Measurements from ENCODE around the gene CENPH. TPM values are rescaled to one million over a fixed set of nuclear protein-coding genes. Genes with fewer than 3 reads are reported as not detected.

CENPH gene
- polyA plus RNA-seq, 1 donor from 2014 or later: 9.7 TPM

DNA sequence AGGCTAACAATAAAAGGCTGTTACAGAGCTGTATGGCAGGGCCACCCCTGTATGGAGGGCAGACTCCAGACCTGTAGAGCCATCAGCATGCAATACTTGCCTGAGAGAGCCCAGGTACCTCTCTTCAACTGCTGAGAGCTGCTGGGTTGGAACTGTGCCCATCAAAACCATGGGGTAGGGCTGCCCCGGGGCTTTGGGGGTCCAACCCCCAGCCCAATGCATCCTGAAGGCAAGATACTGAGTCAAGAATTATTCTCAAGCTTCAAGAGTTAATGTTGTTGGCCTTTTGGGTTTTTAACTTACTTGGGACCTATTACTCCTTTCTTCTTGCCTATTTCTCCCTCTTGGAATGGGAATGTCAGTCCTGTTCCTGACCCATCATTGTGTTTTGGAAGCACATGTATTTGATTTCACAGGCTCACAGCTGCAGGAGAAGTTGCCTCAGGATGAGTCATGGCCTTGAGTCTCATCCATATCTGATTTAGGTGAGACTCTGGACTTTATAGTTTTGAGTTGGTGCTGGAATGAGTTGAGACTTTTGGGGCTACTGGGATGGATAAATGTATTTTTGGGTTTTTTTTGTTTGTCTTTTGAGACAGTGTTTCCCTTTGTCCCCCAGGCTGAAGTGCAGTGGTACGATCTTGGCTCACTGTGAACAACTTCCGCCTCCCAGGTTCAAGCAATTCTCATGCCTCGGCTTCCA, 24.3 kb downstream of the CENPH start:
- no peak overlapping the region for H3K4me3 ChIP-seq (ENCODE audit: low read length)
- H3K27ac ChIP-seq (ENCODE audit: low read length): no peak overlapping the region
- no peaks in the 10 kb centered on the region for H4K20me1 ChIP-seq (ENCODE audit: insufficient read depth)
- H3F3A ChIP-seq (ENCODE audit: insufficient read depth, low read length, poor library complexity, severe bottlenecking): no peaks in the 10 kb centered on the region
- peaks cover 6% of the 10 kb centered on the region for H3K79me2 ChIP-seq (replicated peaks; ENCODE audit: insufficient read depth, low read length)
- TF ChIP-seq EZH2 (IDR thresholded peaks at IDR 0.05; ENCODE audit: borderline replicate concordance, insufficient read depth, low read length, poor library complexity, severe bottlenecking): no peak
- TF ChIP-seq POLR2AphosphoS5 (IDR thresholded peaks at IDR 0.05): no peak
- TF ChIP-seq TAF1 (IDR thresholded peaks at IDR 0.05; ENCODE audit: low read depth): no peak
- no peak for TF ChIP-seq EP300 (conservative IDR thresholded peaks at IDR 0.05; ENCODE audit: poor library complexity, severe bottlenecking)
- no peak for TF ChIP-seq RAD21 (conservative IDR thresholded peaks at IDR 0.05)
- TF ChIP-seq MXI1 (conservative IDR thresholded peaks at IDR 0.05; ENCODE audit: poor library complexity, severe bottlenecking): no peak
- TF ChIP-seq, protein P1, sequence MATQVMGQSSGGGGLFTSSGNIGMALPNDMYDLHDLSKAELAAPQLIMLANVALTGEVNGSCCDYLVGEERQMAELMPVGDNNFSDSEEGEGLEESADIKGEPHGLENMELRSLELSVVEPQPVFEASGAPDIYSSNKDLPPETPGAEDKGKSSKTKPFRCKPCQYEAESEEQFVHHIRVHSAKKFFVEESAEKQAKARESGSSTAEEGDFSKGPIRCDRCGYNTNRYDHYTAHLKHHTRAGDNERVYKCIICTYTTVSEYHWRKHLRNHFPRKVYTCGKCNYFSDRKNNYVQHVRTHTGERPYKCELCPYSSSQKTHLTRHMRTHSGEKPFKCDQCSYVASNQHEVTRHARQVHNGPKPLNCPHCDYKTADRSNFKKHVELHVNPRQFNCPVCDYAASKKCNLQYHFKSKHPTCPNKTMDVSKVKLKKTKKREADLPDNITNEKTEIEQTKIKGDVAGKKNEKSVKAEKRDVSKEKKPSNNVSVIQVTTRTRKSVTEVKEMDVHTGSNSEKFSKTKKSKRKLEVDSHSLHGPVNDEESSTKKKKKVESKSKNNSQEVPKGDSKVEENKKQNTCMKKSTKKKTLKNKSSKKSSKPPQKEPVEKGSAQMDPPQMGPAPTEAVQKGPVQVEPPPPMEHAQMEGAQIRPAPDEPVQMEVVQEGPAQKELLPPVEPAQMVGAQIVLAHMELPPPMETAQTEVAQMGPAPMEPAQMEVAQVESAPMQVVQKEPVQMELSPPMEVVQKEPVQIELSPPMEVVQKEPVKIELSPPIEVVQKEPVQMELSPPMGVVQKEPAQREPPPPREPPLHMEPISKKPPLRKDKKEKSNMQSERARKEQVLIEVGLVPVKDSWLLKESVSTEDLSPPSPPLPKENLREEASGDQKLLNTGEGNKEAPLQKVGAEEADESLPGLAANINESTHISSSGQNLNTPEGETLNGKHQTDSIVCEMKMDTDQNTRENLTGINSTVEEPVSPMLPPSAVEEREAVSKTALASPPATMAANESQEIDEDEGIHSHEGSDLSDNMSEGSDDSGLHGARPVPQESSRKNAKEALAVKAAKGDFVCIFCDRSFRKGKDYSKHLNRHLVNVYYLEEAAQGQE (IDR thresholded peaks at IDR 0.05; ENCODE audit: borderline replicate concordance): no peak
- TF ChIP-seq, protein P2, sequence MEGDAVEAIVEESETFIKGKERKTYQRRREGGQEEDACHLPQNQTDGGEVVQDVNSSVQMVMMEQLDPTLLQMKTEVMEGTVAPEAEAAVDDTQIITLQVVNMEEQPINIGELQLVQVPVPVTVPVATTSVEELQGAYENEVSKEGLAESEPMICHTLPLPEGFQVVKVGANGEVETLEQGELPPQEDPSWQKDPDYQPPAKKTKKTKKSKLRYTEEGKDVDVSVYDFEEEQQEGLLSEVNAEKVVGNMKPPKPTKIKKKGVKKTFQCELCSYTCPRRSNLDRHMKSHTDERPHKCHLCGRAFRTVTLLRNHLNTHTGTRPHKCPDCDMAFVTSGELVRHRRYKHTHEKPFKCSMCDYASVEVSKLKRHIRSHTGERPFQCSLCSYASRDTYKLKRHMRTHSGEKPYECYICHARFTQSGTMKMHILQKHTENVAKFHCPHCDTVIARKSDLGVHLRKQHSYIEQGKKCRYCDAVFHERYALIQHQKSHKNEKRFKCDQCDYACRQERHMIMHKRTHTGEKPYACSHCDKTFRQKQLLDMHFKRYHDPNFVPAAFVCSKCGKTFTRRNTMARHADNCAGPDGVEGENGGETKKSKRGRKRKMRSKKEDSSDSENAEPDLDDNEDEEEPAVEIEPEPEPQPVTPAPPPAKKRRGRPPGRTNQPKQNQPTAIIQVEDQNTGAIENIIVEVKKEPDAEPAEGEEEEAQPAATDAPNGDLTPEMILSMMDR (IDR thresholded peaks at IDR 0.05; ENCODE audit: poor library complexity, severe bottlenecking): no peak
- no peak for TF ChIP-seq SMC3 (conservative IDR thresholded peaks at IDR 0.05; ENCODE audit: poor library complexity)
- no peak overlapping the region for H2AFZ ChIP-seq (ENCODE audit: low read depth, low read length)
- no peaks in the 10 kb centered on the region for H3K9me2 ChIP-seq (ENCODE audit: insufficient read depth, low read length)
- H3K36me3 ChIP-seq (ENCODE audit: insufficient read depth, low read length): no peaks in the 10 kb centered on the region
- H3K27me3 ChIP-seq (ENCODE audit: insufficient read depth, low read depth, low read length): no peaks in the 10 kb centered on the region
- no peak overlapping the region for H3K4me2 ChIP-seq (ENCODE audit: low read length)
- H3K9me3 ChIP-seq (ENCODE audit: low read length): no peaks in the 10 kb centered on the region
- no peak overlapping the region for H3K9ac ChIP-seq (ENCODE audit: low read length)

DNA sequence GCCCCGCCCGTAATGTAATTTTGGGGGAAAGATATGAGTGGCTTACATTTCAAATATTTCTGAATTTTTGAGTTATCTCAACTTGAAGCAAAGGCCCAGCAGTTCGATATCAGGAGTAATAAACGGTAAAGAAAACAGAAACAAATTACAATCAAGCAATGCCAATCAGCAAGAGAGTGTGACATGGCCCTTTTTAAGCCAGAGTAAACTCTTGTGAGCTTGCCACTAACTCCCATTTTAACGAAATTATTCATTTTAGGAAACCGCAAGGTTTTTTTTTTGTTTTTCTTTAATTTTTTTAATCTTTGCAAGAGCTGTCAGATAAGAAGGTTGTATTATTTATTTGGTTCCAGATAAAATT, 27.7 kb downstream of the CENPH start:
- peak overlapping the region; percentile 98 for H2AFZ ChIP-seq (ENCODE audit: low read depth, low read length)
- TF ChIP-seq POLR2AphosphoS5 (IDR thresholded peaks at IDR 0.05): no peak
- TF ChIP-seq EZH2 (IDR thresholded peaks at IDR 0.05; ENCODE audit: borderline replicate concordance, insufficient read depth, low read length, poor library complexity, severe bottlenecking): no peak
- TF ChIP-seq, protein P1 (IDR thresholded peaks at IDR 0.05; ENCODE audit: borderline replicate concordance): no peak
- TF ChIP-seq, protein P2 (IDR thresholded peaks at IDR 0.05; ENCODE audit: poor library complexity, severe bottlenecking): no peak
- TF ChIP-seq EP300 (conservative IDR thresholded peaks at IDR 0.05; ENCODE audit: poor library complexity, severe bottlenecking): no peak
- no peak for TF ChIP-seq RAD21 (conservative IDR thresholded peaks at IDR 0.05)
- TF ChIP-seq SMC3 (conservative IDR thresholded peaks at IDR 0.05; ENCODE audit: poor library complexity): no peak
- no peak for TF ChIP-seq MXI1 (conservative IDR thresholded peaks at IDR 0.05; ENCODE audit: poor library complexity, severe bottlenecking)
- no peak for TF ChIP-seq TAF1 (IDR thresholded peaks at IDR 0.05; ENCODE audit: low read depth)
- no peaks in the 10 kb centered on the region for H3K9me3 ChIP-seq (ENCODE audit: low read length)
- no peaks in the 10 kb centered on the region for H4K20me1 ChIP-seq (ENCODE audit: insufficient read depth)
- H3K4me3 ChIP-seq (ENCODE audit: low read length): peak overlapping the region; percentile 93
- no peaks in the 10 kb centered on the region for H3K27me3 ChIP-seq (ENCODE audit: insufficient read depth, low read depth, low read length)
- peak overlapping the region; percentile 94 for H3K9ac ChIP-seq (ENCODE audit: low read length)
- no peaks in the 10 kb centered on the region for H3K36me3 ChIP-seq (ENCODE audit: insufficient read depth, low read length)
- peak overlapping the region; percentile 92 for H3K27ac ChIP-seq (ENCODE audit: low read length)
- H3K9me2 ChIP-seq (ENCODE audit: insufficient read depth, low read length): no peaks in the 10 kb centered on the region
- H3K79me2 ChIP-seq (replicated peaks; ENCODE audit: insufficient read depth, low read length): peaks cover 16% of the 10 kb centered on the region
- peak overlapping the region; percentile 95 for H3K4me2 ChIP-seq (ENCODE audit: low read length)
- H3F3A ChIP-seq (ENCODE audit: insufficient read depth, low read length, poor library complexity, severe bottlenecking): no peaks in the 10 kb centered on the region
